Measurements from ENCODE around the gene PROC.
"Not testable (repeated sequence)": the region's sequence is repeated elsewhere in the genome, so short reads cannot be mapped to it uniquely, and the experiment has no call there.

Gene PROC

DNA sequence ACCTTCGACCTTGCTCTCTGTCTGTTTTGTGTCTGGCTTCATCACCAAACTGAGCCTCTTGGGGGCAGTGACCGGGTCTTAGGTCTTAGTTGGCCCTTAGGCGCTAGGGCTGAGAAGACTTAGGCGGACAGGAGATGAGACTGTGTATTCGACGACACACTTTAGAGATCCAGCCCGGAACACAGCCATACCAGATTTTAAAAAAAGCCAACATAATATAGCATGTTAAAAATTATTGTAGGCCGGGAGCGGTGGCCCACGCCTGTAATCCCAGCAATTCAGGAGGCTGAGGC lies 9.5 kb upstream of the PROC start:
- no peak overlapping the region for H2AFZ ChIP-seq (ENCODE audit: low read depth, low read length)
- H3K27ac ChIP-seq (ENCODE audit: low read length): no peak overlapping the region
- no peak for TF ChIP-seq EZH2phosphoT487 (IDR thresholded peaks at IDR 0.05; ENCODE audit: low read depth)
- TF ChIP-seq CTCF (IDR thresholded peaks at IDR 0.05; ENCODE audit: low read depth, low read length): no peak
- H3K4me3 ChIP-seq (ENCODE audit: low read length): peak overlapping the region; percentile 76
- H3K9ac ChIP-seq (ENCODE audit: low read length): peak overlapping the region; percentile 58; the same call in 1 of the 2 replicates
- H3K9me3 ChIP-seq (ENCODE audit: insufficient read depth, low read length): no peaks in the 10 kb centered on the region
- peak overlapping the region; percentile 77 for H3K4me2 ChIP-seq (ENCODE audit: low read length)
- no peaks in the 10 kb centered on the region for H3K79me2 ChIP-seq (ENCODE audit: low read length)
- no peaks in the 10 kb centered on the region for H3K36me3 ChIP-seq (replicated peaks; ENCODE audit: low read depth, low read length)
- peaks cover 20% of the 10 kb centered on the region for H3K27me3 ChIP-seq (ENCODE audit: low read depth, low read length)
- no peaks in the 10 kb centered on the region for H4K20me1 ChIP-seq (ENCODE audit: insufficient read depth, low read length)
- peaks cover 46% of the 10 kb centered on the region for H3K4me1 ChIP-seq (ENCODE audit: low read length)

- H4K20me1 ChIP-seq (ENCODE audit: insufficient read depth, low read length); H3K9me3 ChIP-seq (ENCODE audit: insufficient read depth, low read length); H3K9ac ChIP-seq (ENCODE audit: low read length); H3K4me3 ChIP-seq (ENCODE audit: low read length); H3K36me3 ChIP-seq (replicated peaks; ENCODE audit: low read depth, low read length); H3K27ac ChIP-seq (ENCODE audit: low read length); H2AFZ ChIP-seq (ENCODE audit: low read depth, low read length); H3K79me2 ChIP-seq (ENCODE audit: low read length): not testable (repeated sequence)
- Histone ChIP-seq H3K4me2 (ENCODE audit: low read length) (peak overlapping the region; percentile 66; the same call in 1 of the 2 replicates), H3K4me1 (ENCODE audit: low read length) (peaks cover 39% of the 10 kb centered on the region), H3K27me3 (ENCODE audit: low read depth, low read length) (peaks cover 19% of the 10 kb centered on the region)
These were observed 8.5 kb upstream of the PROC start for GRCh38 chr2:127409716-127410115.

DNA sequence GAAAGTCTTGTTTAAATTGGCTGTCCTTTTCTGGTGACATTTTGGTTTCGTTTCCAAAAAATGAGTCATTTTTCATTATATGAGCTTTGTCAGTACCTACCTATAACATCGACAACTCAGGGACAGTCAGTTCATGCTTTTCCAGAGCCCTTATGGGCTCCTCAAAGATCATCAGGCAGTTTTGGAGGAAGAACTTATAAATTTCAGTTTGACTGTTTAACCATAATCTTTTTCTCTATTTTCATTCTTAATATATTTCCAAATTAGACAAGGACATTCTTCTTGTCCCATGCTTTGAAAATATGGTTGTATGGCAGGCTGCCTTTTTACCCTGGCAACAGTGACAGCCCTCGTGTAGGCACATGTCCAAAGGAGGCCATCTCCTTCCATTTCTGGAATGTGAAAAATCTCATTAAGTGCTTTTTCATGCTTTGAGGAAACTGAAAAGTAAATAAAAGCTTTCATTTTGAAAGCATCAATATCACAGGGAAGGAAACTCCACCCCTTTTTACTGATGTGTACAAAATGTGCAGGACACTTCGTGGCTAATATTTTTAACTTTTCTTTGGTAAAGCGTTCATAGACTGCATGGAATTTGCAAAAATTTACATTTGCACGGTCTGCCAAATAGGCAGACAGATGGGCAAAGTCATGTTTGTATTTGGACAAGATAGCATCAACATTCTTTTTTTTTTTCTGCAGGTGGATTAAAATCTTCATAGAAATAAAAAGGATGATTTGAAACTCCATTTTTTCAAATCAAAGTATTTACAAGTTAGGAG lies 7.2 kb upstream of the PROC start:
- H3K9ac ChIP-seq (ENCODE audit: low read length): no peak overlapping the region
- H3K27me3 ChIP-seq (ENCODE audit: low read depth, low read length): peaks cover 19% of the 10 kb centered on the region
- no peaks in the 10 kb centered on the region for H3K79me2 ChIP-seq (ENCODE audit: low read length)
- H3K36me3 ChIP-seq (replicated peaks; ENCODE audit: low read depth, low read length): no peaks in the 10 kb centered on the region
- H2AFZ ChIP-seq (ENCODE audit: low read depth, low read length): no peak overlapping the region
- peak overlapping the region; percentile 66 for H3K4me2 ChIP-seq (ENCODE audit: low read length)
- H3K4me3 ChIP-seq (ENCODE audit: low read length): peak overlapping the region; percentile 62
- TF ChIP-seq CTCF (IDR thresholded peaks at IDR 0.05; ENCODE audit: low read depth, low read length) (no peak), EZH2phosphoT487 (IDR thresholded peaks at IDR 0.05; ENCODE audit: low read depth) (0 out of 2 replicates have a peak, but pooled peaks have one; percentile 42)
- peak overlapping the region; percentile 74 for H3K27ac ChIP-seq (ENCODE audit: low read length)
- peaks cover 36% of the 10 kb centered on the region for H3K4me1 ChIP-seq (ENCODE audit: low read length)
- H3K9me3 ChIP-seq (ENCODE audit: insufficient read depth, low read length): no peaks in the 10 kb centered on the region
- no peaks in the 10 kb centered on the region for H4K20me1 ChIP-seq (ENCODE audit: insufficient read depth, low read length)

- TF ChIP-seq EZH2phosphoT487 (IDR thresholded peaks at IDR 0.05; ENCODE audit: low read depth) (no peak), CTCF (IDR thresholded peaks at IDR 0.05; ENCODE audit: low read depth, low read length) (no peak)
- Histone ChIP-seq H3K4me2 (ENCODE audit: low read length) (peak overlapping the region; percentile 66), H3K4me1 (ENCODE audit: low read length) (peaks cover 44% of the 10 kb centered on the region), H3K9ac (ENCODE audit: low read length) (no peak overlapping the region), H3K36me3 (replicated peaks; ENCODE audit: low read depth, low read length) (no peaks in the 10 kb centered on the region), H3K79me2 (ENCODE audit: low read length) (no peaks in the 10 kb centered on the region), H4K20me1 (ENCODE audit: insufficient read depth, low read length) (no peaks in the 10 kb centered on the region), H2AFZ (ENCODE audit: low read depth, low read length) (no peak overlapping the region), H3K27me3 (ENCODE audit: low read depth, low read length) (peaks cover 26% of the 10 kb centered on the region), H3K4me3 (ENCODE audit: low read length) (peak overlapping the region; percentile 62), H3K9me3 (ENCODE audit: insufficient read depth, low read length) (no peaks in the 10 kb centered on the region), H3K27ac (ENCODE audit: low read length) (peak overlapping the region; percentile 74; the same call in 1 of the 2 replicates)
These were observed 6.4 kb upstream of the PROC start for GRCh38 chr2:127411653-127412369.
